SU-DHL-6 (cell line): ENCODE measurements around the gene MTX1.
"Not testable (repeated sequence)": the region's sequence is repeated elsewhere in the genome, so short reads cannot be mapped to it uniquely, and the experiment has no call there.

Source experiments
- CTCF ChIP-seq: fragments of 200-600 bp; sonication (generic); IDR thresholded peaks from one replicate; pipeline ENCODE4 v1.5.1; 2017; ENCODE audit warnings: antibody characterized with exemption, mild to moderate bottlenecking, low read length, moderate library complexity; ENCODE audit not compliant: insufficient read depth, poor library complexity, severe bottlenecking
- EZH2phosphoT487 ChIP-seq: fragments of 200-600 bp; sonication (generic), shearing (Covaris generic); conservative IDR thresholded peaks from 2 replicates; pipeline ENCODE4 v1.6.1; 2018; ENCODE audit warnings: mild to moderate bottlenecking, antibody characterized with exemption, low read length, moderate library complexity, mixed read lengths

- TF ChIP-seq CTCF, EZH2phosphoT487: not testable (repeated sequence)
These were observed 40.4 kb upstream of the MTX1 start for GRCh38 chr1:155168105-155168445.
